ENCODE data around the gene TES. TPM values are rescaled to one million over a fixed set of nuclear protein-coding genes. Genes with fewer than 3 reads are reported as not detected.

The TES gene
- total and polyA plus RNA-seq, 2 experiments from 2014 or later, result 37.3 to 38.3 TPM

GRCh38 chr7:116259871-116260440, 49.6 kb downstream of the TES start:
- H3K36me3 Mint-ChIP-seq (ENCODE audit: low read depth), result no peaks in the 10 kb centered on the region; the same call in 2 of the 3 replicates

GRCh38 chr7:116261904-116262303, 51.6 kb downstream of the TES start:
- Histone ChIP-seq H3K4me2 (no peak overlapping the region), H3K4me1 (ENCODE audit: insufficient read depth) (no peaks in the 10 kb centered on the region)
- H3K36me3 Mint-ChIP-seq (ENCODE audit: low read depth), result no peaks in the 10 kb centered on the region; the same call in 2 of the 3 replicates
- no peak for TF ChIP-seq ETS1 (IDR thresholded peaks at IDR 0.05)
- TF ChIP-seq EZH2phosphoT487 (IDR thresholded peaks at IDR 0.05; ENCODE audit: unreplicated experiment), result no peak
- TF ChIP-seq STAT1 (IDR thresholded peaks at IDR 0.05; ENCODE audit: unreplicated experiment), result no peak
- TF ChIP-seq ZNF114 (CRISPR knock-in tag; IDR thresholded peaks at IDR 0.05), result no peak
- no peak for TF ChIP-seq ZNF331 (CRISPR knock-in tag; IDR thresholded peaks at IDR 0.05; ENCODE audit: low read depth)
- TF ChIP-seq CTCF (conservative IDR thresholded peaks at IDR 0.05; ENCODE audit: low read depth in 2 of 2), result no peak
- TF ChIP-seq REST (IDR thresholded peaks at IDR 0.05; ENCODE audit: unreplicated experiment), result no peak

More at GRCh38 chr7:116259871-116260440, 49.6 kb downstream of the TES start:
- no peak overlapping the region for H3K4me3 ChIP-seq
- no peaks in the 10 kb centered on the region for H3K4me1 ChIP-seq (ENCODE audit: insufficient read depth)
- H3K79me2 ChIP-seq (replicated peaks; ENCODE audit: insufficient read depth), result no peaks in the 10 kb centered on the region
- Mint-ChIP-seq H3K9me3 (no peaks in the 10 kb centered on the region), H3K4me3 (no peak overlapping the region), H3K4me1 (no peaks in the 10 kb centered on the region), H3K27me3 (ENCODE audit: insufficient read depth, low read depth, poor library complexity) (no peaks in the 10 kb centered on the region), H3K27ac (no peak overlapping the region)
- ATAC-seq, result no peak
- no peak overlapping the region for H2AFZ ChIP-seq
- H4K20me1 ChIP-seq (replicated peaks; ENCODE audit: insufficient read depth), result no peaks in the 10 kb centered on the region
- no peaks in the 10 kb centered on the region for H3K27me3 ChIP-seq (ENCODE audit: insufficient read depth)
- no peak for DNase-seq (ENCODE audit: low spot score)
- no peaks in the 10 kb centered on the region for H3K36me3 ChIP-seq (ENCODE audit: insufficient read depth)
- no peaks in the 10 kb centered on the region for H3K9me2 ChIP-seq (ENCODE audit: insufficient read depth)
- H3K4me2 ChIP-seq, result no peak overlapping the region
- TF ChIP-seq CREB1 (CRISPR knock-in tag; IDR thresholded peaks at IDR 0.05; ENCODE audit: low read depth) (no peak), POLR2AphosphoS5 (IDR thresholded peaks at IDR 0.05; ENCODE audit: low read depth) (no peak), ETS1 (IDR thresholded peaks at IDR 0.05) (no peak), STAT1 (IDR thresholded peaks at IDR 0.05; ENCODE audit: unreplicated experiment) (no peak), ZNF114 (CRISPR knock-in tag; IDR thresholded peaks at IDR 0.05) (no peak), JUNB (IDR thresholded peaks at IDR 0.05; ENCODE audit: unreplicated experiment) (no peak), NANOG (IDR thresholded peaks at IDR 0.05; ENCODE audit: borderline replicate concordance) (no peak), EZH2 (IDR thresholded peaks at IDR 0.05; ENCODE audit: low read depth, unreplicated experiment) (no peak)
- no peak overlapping the region for H3K27ac ChIP-seq (ENCODE audit: low read depth)
- H3F3A ChIP-seq (replicated peaks; ENCODE audit: low read depth), result no peaks in the 10 kb centered on the region

More at GRCh38 chr7:116261904-116262303, 51.6 kb downstream of the TES start:
- Histone ChIP-seq H3K4me3 (no peak overlapping the region), H3K27me3 (ENCODE audit: insufficient read depth) (no peaks in the 10 kb centered on the region), H3K27ac (ENCODE audit: low read depth) (no peak overlapping the region), H4K20me1 (replicated peaks; ENCODE audit: insufficient read depth) (no peaks in the 10 kb centered on the region), H3K36me3 (ENCODE audit: insufficient read depth) (no peaks in the 10 kb centered on the region), H3K9me2 (ENCODE audit: insufficient read depth) (no peaks in the 10 kb centered on the region), H2AFZ (no peak overlapping the region), H3K79me2 (replicated peaks; ENCODE audit: insufficient read depth) (no peaks in the 10 kb centered on the region), H3F3A (replicated peaks; ENCODE audit: low read depth) (no peaks in the 10 kb centered on the region)
- Mint-ChIP-seq H3K4me1 (no peaks in the 10 kb centered on the region), H3K27me3 (ENCODE audit: insufficient read depth, low read depth, poor library complexity) (no peaks in the 10 kb centered on the region), H3K4me3 (no peak overlapping the region), H3K9me3 (no peaks in the 10 kb centered on the region), H3K27ac (no peak overlapping the region)
- ATAC-seq (no peak), DNase-seq (ENCODE audit: low spot score) (no peak)
